Stimulated activated CD8-positive, alpha-beta memory T cell treated with anti-CD3 and anti-CD28 coated beads, Interleukin-7, amount 100 ng/mL, for 4 hours (primary cell): ENCODE data around the gene OSTF1.

ENCODE experiments used
- DNase-seq, 2 donors: peaks; one replicate each; pipeline ENCODE4 v3.0.0-alpha.2; 2020; ENCODE audit warnings: low read depth in 2 of 2

Gene OSTF1

DNA sequence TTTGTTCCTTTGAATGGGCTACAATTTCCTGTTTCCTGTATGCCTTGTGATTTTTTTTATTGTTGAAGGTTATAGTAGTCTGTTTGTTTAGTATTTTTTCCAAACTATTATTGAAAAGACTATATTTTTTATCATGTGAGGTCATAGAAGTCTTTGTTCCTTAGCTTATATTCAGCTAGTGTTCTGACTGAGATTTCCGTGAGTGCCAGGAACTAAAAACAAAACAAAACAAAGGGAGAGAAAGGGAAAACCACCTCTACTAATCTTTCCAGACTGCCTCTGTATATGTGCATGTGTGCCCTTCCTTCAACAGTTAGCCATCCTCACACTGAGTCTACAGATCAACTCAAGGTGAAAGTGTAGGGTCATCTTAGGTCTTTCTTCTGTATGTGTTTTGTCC lies 79.0 kb downstream of the OSTF1 start:
- no peak for DNase-seq

- DNase-seq, result no peak
These were observed 80.2 kb downstream of the OSTF1 start for GRCh38 chr9:75168270-75169178.

GRCh38 chr9:75169623-75170022 lies 81.3 kb downstream of the OSTF1 start:
- no peak for DNase-seq

GRCh38 chr9:75170898-75171360 lies 82.6 kb downstream of the OSTF1 start:
- DNase-seq, result no peak

DNA sequence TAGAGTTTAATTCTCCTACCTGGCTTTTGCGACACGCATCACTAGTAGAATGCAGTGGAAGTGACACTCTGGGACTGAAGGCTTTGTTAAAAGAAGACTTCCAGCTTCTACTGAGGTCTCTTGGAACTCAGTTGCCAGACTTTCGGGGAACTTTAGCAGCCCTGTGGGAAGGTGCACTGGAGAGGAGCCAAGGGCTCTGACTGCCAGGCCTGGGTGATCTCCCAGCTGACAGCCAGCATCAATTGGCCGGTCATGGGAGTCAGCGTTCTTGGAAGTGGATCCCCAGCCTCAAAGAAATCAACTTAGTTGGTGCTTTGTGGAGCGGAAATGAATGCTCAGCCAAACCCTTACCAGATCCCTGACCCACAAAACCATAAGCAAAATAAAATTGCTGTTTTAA lies 87.1 kb downstream of the OSTF1 start:
- no peak for DNase-seq

- no peak for DNase-seq
These were observed 87.7 kb downstream of the OSTF1 start for GRCh38 chr9:75176037-75176436.

DNA sequence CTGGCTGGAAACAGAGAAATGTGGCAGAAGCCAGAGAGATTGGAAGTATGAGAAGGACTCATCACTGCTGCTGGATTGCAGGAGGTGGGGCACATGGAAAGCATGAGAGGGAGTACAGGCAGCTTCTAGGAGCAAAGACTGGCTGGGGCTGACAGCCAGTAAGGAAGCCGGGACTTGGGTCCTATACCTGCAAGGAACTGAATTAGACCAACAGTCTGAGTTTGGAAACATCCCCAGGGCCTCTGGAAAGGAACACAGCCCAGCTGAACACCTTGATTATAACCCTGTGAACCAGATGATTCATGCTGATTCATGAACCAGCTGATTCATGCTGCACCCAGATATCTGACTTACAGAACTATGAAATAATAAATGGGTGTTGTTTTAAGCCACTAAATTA lies 93.4 kb downstream of the OSTF1 start:
- no peak for DNase-seq

DNA sequence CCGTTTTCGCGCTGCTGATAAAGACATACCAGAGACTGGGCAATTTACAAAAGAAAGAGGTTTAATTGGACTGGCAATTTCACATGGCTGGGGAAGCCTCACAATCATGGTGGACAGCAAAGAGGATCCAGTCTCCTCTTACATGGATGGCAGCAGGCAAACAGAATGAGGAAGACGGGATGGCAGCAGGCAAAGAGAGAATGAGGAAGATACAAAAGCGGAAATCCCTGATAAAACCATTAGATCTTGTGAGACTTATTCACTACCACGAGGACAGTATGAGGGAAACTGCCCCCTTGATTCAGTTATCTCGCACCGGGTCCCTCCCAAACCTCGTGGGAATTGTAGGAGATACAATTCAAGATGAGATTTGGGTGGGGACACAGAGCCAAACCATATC lies 95.0 kb downstream of the OSTF1 start:
- no peak for DNase-seq

GRCh38 chr9:75184471-75184870 lies 96.2 kb downstream of the OSTF1 start:
- DNase-seq, result no peak

GRCh38 chr9:75185585-75186170 lies 97.4 kb downstream of the OSTF1 start:
- peak; percentile 8 to 19 for DNase-seq

GRCh38 chr9:75186767-75187380 lies 98.6 kb downstream of the OSTF1 start:
- DNase-seq, result no peak

DNA sequence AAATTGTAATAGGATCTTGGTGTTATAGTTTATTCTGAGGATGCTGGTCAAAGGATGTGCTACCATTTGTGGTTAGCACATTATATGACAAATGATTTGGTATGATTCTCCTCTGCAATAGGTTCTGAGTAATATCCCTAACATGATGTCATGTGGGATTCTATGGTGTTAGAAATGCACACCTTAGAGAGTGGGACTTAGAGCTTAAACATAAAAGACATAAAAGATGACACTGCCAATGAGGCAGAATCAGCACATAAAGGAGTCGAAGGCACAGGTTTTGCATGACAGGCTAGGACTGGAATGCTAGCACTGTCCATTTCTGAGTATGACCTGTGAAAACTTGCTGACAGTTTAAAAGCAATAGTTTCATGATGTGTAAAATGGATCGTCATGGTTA lies 100.4 kb downstream of the OSTF1 start:
- no peak for DNase-seq

DNA sequence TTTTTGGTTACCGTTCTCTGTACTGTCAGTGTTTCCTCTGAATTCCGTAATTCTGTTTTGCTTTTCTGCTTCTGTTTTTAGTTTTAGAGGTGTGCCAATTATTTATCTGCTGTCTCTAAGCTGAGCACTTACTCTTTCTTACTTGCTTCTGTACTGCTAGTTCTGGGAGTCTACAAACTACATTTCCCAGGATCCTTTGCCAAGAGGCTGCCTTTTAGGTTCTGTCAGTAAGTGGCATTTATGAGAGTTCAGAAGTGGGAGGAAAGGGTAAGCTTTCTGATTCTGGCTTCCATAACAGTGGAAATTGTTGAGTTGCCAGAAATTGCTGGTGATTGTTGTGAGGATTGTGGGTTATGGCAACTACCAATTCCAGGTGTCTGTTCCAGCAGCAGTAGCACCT lies 102.4 kb downstream of the OSTF1 start:
- DNase-seq, result no peak
